ENCODE results near the gene CATSPERE.
A peak's percentile ranks its signal among the peaks of the same experiment; 100 is the strongest.

The CATSPERE gene

DNA sequence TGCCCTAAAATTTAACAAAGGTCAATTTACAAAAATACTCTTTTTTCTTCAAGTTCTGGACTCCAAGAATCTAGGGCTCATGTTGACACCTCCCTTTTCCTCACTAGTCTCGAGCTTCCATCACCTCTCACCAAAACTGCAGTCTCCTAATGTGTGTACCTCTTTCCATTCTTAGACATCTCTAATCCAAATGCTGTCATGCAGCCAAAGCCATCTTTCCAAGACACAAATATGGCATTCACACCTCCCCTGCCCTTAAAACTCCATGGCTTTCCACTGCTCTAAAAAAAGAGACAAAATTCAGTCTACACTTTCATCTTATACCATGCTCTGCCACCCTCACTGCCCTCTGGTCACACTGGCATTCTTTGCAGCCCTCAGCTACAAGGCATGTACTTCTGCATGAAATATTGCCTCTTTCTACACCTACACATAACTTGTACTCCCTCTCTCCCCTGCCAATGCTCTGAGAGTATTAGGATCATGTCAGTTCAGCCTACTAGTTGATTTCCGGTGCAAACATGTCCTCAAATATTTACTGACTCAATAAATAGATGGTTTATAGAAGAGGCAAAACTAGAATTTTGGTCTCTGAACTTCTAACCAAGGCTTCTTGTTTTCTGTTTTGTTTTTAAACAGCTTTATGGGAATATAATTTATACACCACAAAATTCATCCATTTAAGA lies 36.3 kb upstream of the CATSPERE start:
- TF ChIP-seq, protein P1, sequence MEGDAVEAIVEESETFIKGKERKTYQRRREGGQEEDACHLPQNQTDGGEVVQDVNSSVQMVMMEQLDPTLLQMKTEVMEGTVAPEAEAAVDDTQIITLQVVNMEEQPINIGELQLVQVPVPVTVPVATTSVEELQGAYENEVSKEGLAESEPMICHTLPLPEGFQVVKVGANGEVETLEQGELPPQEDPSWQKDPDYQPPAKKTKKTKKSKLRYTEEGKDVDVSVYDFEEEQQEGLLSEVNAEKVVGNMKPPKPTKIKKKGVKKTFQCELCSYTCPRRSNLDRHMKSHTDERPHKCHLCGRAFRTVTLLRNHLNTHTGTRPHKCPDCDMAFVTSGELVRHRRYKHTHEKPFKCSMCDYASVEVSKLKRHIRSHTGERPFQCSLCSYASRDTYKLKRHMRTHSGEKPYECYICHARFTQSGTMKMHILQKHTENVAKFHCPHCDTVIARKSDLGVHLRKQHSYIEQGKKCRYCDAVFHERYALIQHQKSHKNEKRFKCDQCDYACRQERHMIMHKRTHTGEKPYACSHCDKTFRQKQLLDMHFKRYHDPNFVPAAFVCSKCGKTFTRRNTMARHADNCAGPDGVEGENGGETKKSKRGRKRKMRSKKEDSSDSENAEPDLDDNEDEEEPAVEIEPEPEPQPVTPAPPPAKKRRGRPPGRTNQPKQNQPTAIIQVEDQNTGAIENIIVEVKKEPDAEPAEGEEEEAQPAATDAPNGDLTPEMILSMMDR (IDR thresholded peaks at IDR 0.05; ENCODE audit: low read depth, low read length), result no peak
- no peak for DNase-seq (ENCODE audit: low read depth in 2 of 2)
- H3K4me3 ChIP-seq (replicated peaks in 1 of 2; ENCODE audit: low read depth in 2 of 2, low read length in 2 of 2), result no peak overlapping the region

DNA sequence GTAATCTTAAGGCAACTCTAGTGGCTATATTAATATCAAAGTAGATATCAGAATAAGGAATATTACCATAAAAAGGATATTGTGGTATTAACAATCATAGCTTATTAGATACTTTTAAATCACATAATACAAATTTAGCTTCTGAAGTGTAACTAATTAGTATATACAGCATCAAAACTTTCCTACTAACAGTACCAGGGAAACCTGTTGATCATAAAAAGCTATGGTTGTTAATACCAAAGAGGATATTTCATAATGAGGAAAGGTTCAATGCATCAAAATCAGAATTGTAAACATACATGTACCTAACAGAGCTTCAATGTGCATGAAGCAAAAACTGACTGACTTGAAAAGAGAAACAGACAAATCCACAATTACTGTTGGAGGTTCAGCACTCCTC lies 33.4 kb upstream of the CATSPERE start:
- no peak overlapping the region for H3K4me3 ChIP-seq (replicated peaks in 1 of 2; ENCODE audit: low read depth in 2 of 2, low read length in 2 of 2)
- TF ChIP-seq, protein P1 (IDR thresholded peaks at IDR 0.05; ENCODE audit: low read depth, low read length), result no peak
- DNase-seq (ENCODE audit: low read depth in 2 of 2), result no peak

DNA sequence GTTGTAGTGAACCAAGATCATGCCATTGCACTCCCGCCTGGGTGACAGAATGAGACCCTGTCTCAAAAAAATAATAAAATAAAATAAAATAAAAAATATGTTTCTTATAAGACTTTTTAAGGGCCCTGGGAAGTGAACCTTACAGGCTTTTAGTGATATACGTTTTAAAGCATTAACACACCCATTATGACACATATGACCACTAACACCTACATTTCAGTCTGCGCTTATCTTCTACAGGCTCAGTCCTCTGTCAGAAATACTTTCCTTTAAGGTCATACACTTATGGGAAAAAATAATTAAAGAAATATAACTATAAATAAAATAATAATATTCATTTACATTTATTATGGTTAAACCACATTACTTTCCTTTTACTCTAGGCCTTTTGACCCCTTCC lies 31.3 kb upstream of the CATSPERE start:
- TF ChIP-seq, protein P1 (IDR thresholded peaks at IDR 0.05; ENCODE audit: low read depth, low read length), result no peak
- no peak for DNase-seq (ENCODE audit: low read depth in 2 of 2)

DNA sequence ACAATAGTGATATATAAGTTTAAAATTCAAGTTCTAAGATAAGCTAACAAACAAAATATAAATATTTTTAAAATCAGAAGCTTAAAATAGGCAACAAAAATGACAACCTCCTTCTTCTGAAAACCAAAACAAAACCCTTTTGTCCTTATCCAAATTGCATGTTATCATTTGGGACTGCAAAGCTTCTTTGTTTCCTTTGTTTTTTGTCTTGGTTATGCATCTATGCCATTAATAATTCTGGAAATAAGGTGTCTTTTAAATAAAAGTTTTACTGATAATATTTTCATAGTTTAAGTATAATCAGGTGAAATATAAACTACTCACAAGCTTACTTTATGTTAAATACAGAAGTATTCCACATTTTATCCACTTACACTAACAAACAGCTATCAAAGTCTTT lies 29.9 kb upstream of the CATSPERE start:
- DNase-seq (ENCODE audit: low read depth in 2 of 2), result no peak
- no peak overlapping the region for H3K4me3 ChIP-seq (replicated peaks in 1 of 2; ENCODE audit: low read depth in 2 of 2, low read length in 2 of 2)
- TF ChIP-seq, protein P1 (IDR thresholded peaks at IDR 0.05; ENCODE audit: low read depth, low read length), result no peak

More for the DNA sequence above, 31.3 kb upstream of the CATSPERE start:
- H3K4me3 ChIP-seq (replicated peaks in 1 of 2; ENCODE audit: low read depth in 2 of 2, low read length in 2 of 2), result no peak overlapping the region

DNA sequence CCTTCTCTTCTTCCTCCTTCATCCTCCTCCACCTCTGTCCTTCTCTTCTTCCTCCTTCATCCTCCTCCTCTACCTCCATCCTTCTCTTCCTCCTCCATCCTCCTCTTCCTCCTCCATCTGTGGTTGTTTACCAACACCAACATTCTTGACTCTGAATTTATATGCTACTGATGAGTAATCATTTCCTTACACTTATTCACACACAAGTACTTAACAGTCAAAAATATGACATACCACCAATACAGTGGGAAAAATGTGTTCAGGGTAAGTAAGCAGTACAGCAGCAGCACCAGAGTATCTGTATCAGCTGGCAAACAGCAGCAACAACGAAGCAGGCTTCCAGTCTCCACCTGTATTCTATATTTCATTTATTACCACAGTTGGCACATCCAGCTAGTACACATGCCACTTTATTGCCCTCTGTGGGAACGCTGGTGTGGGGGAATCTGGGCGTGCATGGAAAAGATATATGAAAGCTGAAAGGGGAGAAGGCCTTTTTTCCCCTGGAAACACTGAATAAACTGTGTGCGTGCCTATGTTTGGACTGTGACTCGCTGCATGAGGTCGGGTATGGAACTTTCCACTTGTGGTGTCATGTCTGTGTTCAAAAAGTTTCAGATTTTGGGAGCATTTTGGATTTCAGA lies 25.4 kb upstream of the CATSPERE start:
- TF ChIP-seq, protein P1 (IDR thresholded peaks at IDR 0.05; ENCODE audit: low read depth, low read length), result no peak
- H3K4me3 ChIP-seq (replicated peaks in 1 of 2; ENCODE audit: low read depth in 2 of 2, low read length in 2 of 2), result no peak overlapping the region
- DNase-seq (ENCODE audit: low read depth in 2 of 2), result peak; percentile 44 to 79

DNA sequence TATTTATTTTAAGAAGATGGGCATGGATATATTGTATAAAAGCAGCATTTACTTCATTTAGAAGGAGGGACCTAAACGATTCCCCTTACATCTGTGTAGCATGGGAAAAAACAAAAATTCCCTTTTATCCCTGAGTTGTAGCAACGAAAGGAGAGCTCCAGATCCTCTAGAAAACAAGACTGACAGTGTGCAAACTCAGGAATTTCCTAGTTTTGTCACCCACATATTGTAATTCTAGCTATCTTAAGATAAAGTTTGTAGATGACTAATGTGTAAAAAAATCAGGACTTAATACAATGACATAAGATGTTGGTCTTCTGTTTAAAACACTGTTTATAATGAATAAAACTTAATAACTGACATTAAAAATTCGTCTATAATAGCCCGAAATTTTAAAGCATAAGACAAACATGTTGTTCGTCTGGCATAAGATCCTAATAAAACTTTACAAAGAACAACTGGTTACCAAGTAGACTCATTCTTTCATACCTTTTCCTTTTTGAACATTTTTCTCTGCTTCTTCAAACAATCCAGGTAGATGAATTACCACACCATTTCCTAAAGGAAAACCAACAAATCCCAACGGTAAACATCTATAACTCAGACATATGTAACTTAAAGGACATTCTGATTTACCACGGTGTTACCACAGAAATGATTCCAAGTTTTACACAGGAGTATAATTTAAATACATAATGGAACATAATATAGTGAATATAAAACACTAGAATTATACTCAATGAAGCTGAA lies 24.6 kb upstream of the CATSPERE start:
- no peak overlapping the region for H3K4me3 ChIP-seq (replicated peaks in 1 of 2; ENCODE audit: low read depth in 2 of 2, low read length in 2 of 2)
- TF ChIP-seq, protein P1 (IDR thresholded peaks at IDR 0.05; ENCODE audit: low read depth, low read length), result no peak
- DNase-seq (ENCODE audit: low read depth in 2 of 2), result peak; percentile 60 to 70

Data from cardiac fibroblast (primary cell).